SK-N-MC (cell line): ENCODE data around the gene HDLBP.
A peak's percentile ranks its signal among the peaks of the same experiment; 100 is the strongest.

Source experiments
- DNase-seq: peaks from one replicate; pipeline ENCODE4 v3.0.0-alpha.2; 2011; ENCODE audit warnings: low read depth, low spot score
- H3K27ac ChIP-seq: fragments of 200-600 bp; sonication (generic); 2 replicates; pipeline ENCODE4 v1.5.1; 2016; ENCODE audit warnings: mixed run types
- H3K36me3 ChIP-seq: fragments of 200-600 bp; sonication (generic); 2 replicates; pipeline ENCODE4 v1.6.1; 2017; ENCODE audit warnings: antibody characterized with exemption, low read length, mixed read lengths; ENCODE audit not compliant: insufficient read depth
- H3K4me3 ChIP-seq: fragments of 200-600 bp; sonication (generic); 2 replicates; pipeline ENCODE4 v1.5.1; 2016
- H3K9ac ChIP-seq: fragments of 200-600 bp; sonication (generic); 2 replicates; pipeline ENCODE4 v1.8.0; 2017; ENCODE audit warnings: mixed run types, mixed read lengths; ENCODE audit not compliant: insufficient read length
- H3K9me3 ChIP-seq: fragments of 200-600 bp; sonication (generic); 2 replicates; pipeline ENCODE4 v1.6.1; 2017; ENCODE audit warnings: low read depth, mild to moderate bottlenecking, antibody characterized with exemption, low read length, moderate library complexity, mixed read lengths
- EZH2 ChIP-seq: fragments of 200-600 bp; sonication (generic); IDR thresholded peaks from one replicate; pipeline ENCODE4 v1.6.1; 2017; ENCODE audit warnings: antibody characterized with exemption
- FOXP2 ChIP-seq: optimal IDR thresholded peaks from 2 replicates; pipeline ENCODE3; 2011; ENCODE audit warnings: mild to moderate bottlenecking, moderate library complexity; ENCODE audit not compliant: insufficient read depth; ENCODE audit errors: extremely low read length, control extremely low read depth
- POLR2AphosphoS5 ChIP-seq: IDR thresholded peaks from 2 replicates; pipeline ENCODE4 v1.6.1; 2012; ENCODE audit warnings: mild to moderate bottlenecking, low read depth, low read length, borderline replicate concordance

Gene HDLBP

GRCh38 chr2:241228081-241228859, 87.2 kb downstream of the HDLBP start:
- H3K9ac ChIP-seq: no peak overlapping the region
- H3K36me3 ChIP-seq: peaks cover 60% of the 10 kb centered on the region
- H3K4me3 ChIP-seq: no peak overlapping the region
- no peak for TF ChIP-seq FOXP2
- no peak for TF ChIP-seq EZH2
- no peak for TF ChIP-seq POLR2AphosphoS5
- DNase-seq: no peak
- H3K27ac ChIP-seq: 0 out of 2 replicates have a peak overlapping the region, but pooled peaks have one; percentile 46
- no peaks in the 10 kb centered on the region for H3K9me3 ChIP-seq

GRCh38 chr2:241227594-241227993, 87.9 kb downstream of the HDLBP start:
- no peak for DNase-seq
- no peak overlapping the region for H3K4me3 ChIP-seq
- H3K9ac ChIP-seq: no peak overlapping the region
- TF ChIP-seq POLR2AphosphoS5: no peak
- no peak for TF ChIP-seq EZH2
- TF ChIP-seq FOXP2: no peak
- no peaks in the 10 kb centered on the region for H3K9me3 ChIP-seq
- H3K27ac ChIP-seq: 0 out of 2 replicates have a peak overlapping the region, but pooled peaks have one; percentile 46
- peaks cover 53% of the 10 kb centered on the region for H3K36me3 ChIP-seq

DNA sequence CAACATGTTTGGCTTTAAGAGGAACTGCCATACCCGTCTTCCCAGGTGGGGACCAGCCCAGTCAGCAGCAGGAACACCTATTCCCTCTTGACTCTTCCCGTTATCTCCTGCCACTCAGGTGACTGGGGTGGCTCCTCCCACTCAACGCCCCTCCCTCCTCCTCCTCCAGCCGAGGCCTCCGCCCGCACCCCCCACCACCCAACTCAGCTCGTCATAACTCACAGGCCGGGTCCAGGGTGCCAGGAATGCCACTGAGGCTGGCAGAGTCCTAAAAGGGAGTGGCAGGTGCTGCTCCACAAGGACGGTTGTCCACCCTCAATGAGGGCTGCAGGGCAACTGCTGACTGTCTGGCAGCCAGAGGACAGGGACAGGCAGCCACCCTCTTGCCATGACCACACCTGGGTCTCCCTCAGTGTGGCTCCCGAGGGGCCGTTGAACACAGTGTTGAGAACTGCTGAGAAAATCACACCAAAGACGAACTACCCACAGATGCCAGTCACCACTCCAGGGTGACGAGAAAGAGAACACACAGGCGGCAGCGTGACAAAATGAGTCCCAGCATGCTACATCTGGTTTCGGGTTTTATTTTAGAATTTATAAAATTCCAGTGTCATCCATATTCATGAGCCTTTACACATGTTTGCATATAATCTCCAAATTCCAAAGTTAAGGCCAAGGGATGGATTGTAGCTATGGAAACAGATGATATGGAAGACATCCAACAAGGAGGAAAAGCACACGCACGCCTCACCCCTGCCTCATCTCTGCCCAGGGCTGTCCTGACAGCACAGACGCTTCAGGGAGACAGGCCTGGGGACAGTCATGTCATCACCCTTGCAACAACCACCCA, 88.5 kb downstream of the HDLBP start:
- DNase-seq: peak; percentile 20
- TF ChIP-seq EZH2 (no peak), POLR2AphosphoS5 (no peak), FOXP2 (no peak)
- Histone ChIP-seq H3K36me3 (peaks cover 50% of the 10 kb centered on the region), H3K9me3 (no peaks in the 10 kb centered on the region), H3K4me3 (peak overlapping the region; percentile 24; the same call in 1 of the 2 replicates), H3K9ac (no peak overlapping the region), H3K27ac (peak overlapping the region; percentile 46; the same call in 1 of the 2 replicates)

DNA sequence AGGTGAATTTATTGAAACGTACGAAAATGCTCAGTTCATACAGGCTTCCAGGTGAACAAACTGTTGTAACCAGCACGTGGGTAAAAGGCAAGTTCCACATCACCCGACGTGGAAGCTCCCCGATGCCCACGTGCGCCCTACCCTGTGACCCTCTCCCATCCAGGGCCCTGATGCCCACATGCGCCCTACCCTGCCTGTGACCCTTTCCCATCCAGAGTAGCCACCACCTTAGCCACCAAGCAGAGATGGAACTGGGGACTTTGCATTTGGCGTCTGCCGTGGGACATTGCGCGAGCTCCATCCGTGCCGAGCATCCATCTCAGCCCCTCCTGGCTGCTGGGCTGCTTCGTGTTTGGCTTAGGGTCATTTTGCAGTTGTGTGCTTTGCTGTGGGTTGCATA, 89.5 kb downstream of the HDLBP start:
- TF ChIP-seq FOXP2 (no peak), POLR2AphosphoS5 (no peak), EZH2 (no peak)
- Histone ChIP-seq H3K9ac (no peak overlapping the region), H3K36me3 (peaks cover 44% of the 10 kb centered on the region; the same call in 1 of the 2 replicates), H3K27ac (no peak overlapping the region), H3K9me3 (no peaks in the 10 kb centered on the region), H3K4me3 (no peak overlapping the region)
- DNase-seq: no peak

DNA sequence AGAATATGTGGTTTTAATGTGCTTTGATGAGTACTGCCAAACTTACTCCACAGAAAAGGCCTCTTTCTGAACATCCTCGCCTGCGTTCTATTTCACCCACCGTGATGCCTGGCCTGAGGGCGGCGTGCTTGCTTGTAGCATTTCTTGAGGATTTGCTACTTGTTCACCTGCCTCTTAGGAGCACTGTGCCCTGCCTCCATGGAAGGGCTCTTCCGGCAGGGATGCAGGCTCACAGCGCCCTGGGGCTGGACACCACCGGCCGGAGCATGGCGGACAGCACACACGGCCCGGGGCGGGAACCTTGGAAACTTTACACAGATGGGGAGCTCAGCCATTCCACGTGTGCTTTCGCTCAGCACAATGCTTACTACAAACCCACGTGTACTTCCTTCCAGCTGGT, 89.9 kb downstream of the HDLBP start:
- Histone ChIP-seq H3K27ac (no peak overlapping the region), H3K9me3 (no peaks in the 10 kb centered on the region), H3K36me3 (peaks cover 40% of the 10 kb centered on the region; the same call in 1 of the 2 replicates), H3K9ac (no peak overlapping the region), H3K4me3 (no peak overlapping the region)
- DNase-seq: no peak
- TF ChIP-seq FOXP2: no peak

- Histone ChIP-seq H3K4me3 (no peak overlapping the region), H3K9ac (no peak overlapping the region), H3K9me3 (no peaks in the 10 kb centered on the region; the same call in 1 of the 2 replicates), H3K27ac (no peak overlapping the region), H3K36me3 (peaks cover 34% of the 10 kb centered on the region; the same call in 1 of the 2 replicates)
- DNase-seq: no peak
- TF ChIP-seq POLR2AphosphoS5 (no peak), FOXP2 (no peak), EZH2 (no peak)
These were observed 90.5 kb downstream of the HDLBP start for GRCh38 chr2:241224851-241225438.

- Histone ChIP-seq H3K27ac (no peak overlapping the region), H3K4me3 (no peak overlapping the region), H3K36me3 (peaks cover 30% of the 10 kb centered on the region; the same call in 1 of the 2 replicates), H3K9me3 (no peaks in the 10 kb centered on the region; the same call in 1 of the 2 replicates), H3K9ac (no peak overlapping the region)
- no peak for DNase-seq
- TF ChIP-seq FOXP2 (no peak), POLR2AphosphoS5 (no peak; the same call in 1 of the 2 replicates), EZH2 (no peak)
These were observed 91.2 kb downstream of the HDLBP start for GRCh38 chr2:241224018-241224850.
